Omental fat pad (tissue), 4 donors: ENCODE measurements around the gene RIBC2. TPM values are rescaled to one million over a fixed set of nuclear protein-coding genes. Genes with fewer than 3 reads are reported as not detected.
A peak's percentile ranks its signal among the peaks of the same experiment; 100 is the strongest.
"Not testable (repeated sequence)": the region's sequence is repeated elsewhere in the genome, so short reads cannot be mapped to it uniquely, and the experiment has no call there.

Source experiments
- ATAC-seq: fragments of 150-250 bp; one replicate; pipeline ENCODE4 v1.9.1; 2016; ENCODE audit warnings: mild to moderate bottlenecking, moderate library complexity; ENCODE audit not compliant: low FRiP score
- DNase-seq: peaks from one replicate; pipeline ENCODE4 v3.0.0-alpha.2; 2019; ENCODE audit warnings: low spot score
- CTCF ChIP-seq, 3 donors: fragments of 450-650 bp; IDR thresholded peaks; one replicate each; pipeline ENCODE4 v1.5.1; 2016 to 2017; ENCODE audit warnings: antibody characterized with exemption in 3 of 3, mild to moderate bottlenecking in 3 of 3, moderate library complexity in 2 of 3
- total RNA-seq, 4 donors: library from RNA; depleted of rRNA; stranded (reverse); fragments of >200 nt; gene quantifications; one replicate each; pipeline ENCODE4 v1.1.0, GENCODE V29; 2016

The RIBC2 gene
- total RNA-seq, 4 donors from 2014 or later: 0.56 TPM; not detected in 3

GRCh38 chr22:45462034-45462655 lies 48.7 kb downstream of the RIBC2 start:
- DNase-seq (no peak), ATAC-seq (no peak)
- no peak for TF ChIP-seq CTCF (IDR thresholded peaks at IDR 0.05)

DNA sequence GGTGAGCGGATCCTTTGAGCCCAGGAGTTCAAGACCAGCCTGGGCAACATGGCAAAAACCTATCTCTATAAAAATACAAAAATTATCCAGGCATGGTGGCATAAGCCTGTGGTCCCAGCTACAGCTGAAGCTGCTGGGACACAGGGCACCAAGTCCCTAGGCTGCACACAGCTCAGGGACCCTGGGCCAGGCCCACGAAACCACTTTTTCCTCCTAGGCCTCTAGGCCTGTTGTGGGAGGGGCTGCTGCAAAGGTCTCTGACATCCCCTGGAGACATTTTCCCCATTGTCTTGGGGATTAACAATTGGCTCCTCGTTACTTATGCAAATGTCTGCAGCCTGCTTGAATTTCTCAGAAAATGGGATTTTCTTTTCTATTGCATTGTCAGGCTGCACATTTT lies 50.2 kb downstream of the RIBC2 start:
- not testable (repeated sequence) for DNase-seq, ATAC-seq

GRCh38 chr22:45465633-45466032 lies 52.1 kb downstream of the RIBC2 start:
- TF ChIP-seq CTCF (IDR thresholded peaks at IDR 0.05): no peak
- no peak for ATAC-seq
- DNase-seq: no peak

DNA sequence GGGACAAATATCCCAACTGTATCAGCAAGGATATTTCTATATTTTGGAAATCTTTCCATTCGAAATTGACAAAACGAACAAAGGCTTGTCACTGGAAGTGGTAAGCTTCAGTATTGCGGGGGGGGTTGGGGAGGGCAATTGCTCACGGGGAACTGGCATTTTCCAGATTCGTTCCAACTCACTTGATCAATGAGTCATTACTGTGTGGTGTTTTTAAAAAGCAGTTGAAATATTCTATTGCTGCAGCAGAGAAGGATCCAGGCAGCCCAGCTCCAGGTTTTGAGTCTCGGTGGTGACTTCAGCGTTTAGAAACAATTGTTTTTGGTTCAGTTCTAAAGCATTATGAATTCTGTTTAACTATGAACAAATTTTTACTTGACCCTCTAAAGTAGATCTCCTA lies 55.4 kb downstream of the RIBC2 start:
- DNase-seq: peak; percentile 20
- peak; percentile 80 for ATAC-seq
- TF ChIP-seq CTCF (IDR thresholded peaks at IDR 0.05): no peak

DNA sequence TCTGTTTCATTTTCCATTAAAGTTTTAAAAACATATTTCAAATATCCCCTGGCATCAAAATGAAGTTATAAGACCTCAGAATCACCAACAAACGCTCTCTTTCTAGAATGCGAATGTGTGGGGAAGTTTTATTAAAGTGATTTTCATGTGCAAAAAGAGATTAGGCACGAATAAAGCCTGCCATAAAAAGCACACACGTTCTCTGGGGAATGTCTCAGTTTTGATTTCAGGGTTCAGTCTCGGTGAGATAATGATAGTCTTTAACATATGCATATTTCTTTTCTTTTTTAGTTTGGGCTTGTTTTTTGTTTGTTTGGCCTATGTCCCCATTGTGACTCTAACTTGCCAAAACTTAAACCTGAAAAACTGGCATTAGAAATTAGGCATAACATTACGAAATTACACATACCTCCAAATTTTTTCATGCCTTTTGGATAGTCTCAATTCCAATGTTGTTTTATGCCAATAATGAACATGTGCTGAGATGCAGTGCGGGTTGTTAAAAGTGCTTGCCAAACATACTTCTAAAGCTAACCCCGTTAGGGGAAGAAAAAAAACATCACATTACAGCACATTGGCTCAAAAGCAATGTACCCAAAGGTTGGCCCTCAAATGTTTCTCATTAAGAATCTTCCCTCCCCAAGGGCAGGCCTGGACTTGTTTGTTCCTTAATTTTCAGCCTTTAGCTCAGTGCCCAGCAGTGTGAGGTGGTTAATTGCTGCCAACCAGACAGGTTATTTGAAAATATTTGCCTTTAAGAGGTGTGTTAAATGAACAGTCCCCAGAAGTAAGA lies 56.0 kb downstream of the RIBC2 start:
- DNase-seq (no peak), ATAC-seq (no peak)
- TF ChIP-seq CTCF (IDR thresholded peaks at IDR 0.05): no peak

- ATAC-seq (no peak), DNase-seq (peak; percentile 12)
- no peak for TF ChIP-seq CTCF (IDR thresholded peaks at IDR 0.05)
These were observed 57.4 kb downstream of the RIBC2 start for GRCh38 chr22:45470871-45471270.

- no peak for DNase-seq
- no peak for TF ChIP-seq CTCF (IDR thresholded peaks at IDR 0.05)
- ATAC-seq: no peak
These were observed 58.9 kb downstream of the RIBC2 start for GRCh38 chr22:45472426-45472825.
